H9 (cell line): Measurements from ENCODE around the gene TMEM115. TPM values are rescaled to one million over a fixed set of nuclear protein-coding genes. Genes with fewer than 3 reads are reported as not detected.
A peak's percentile ranks its signal among the peaks of the same experiment; 100 is the strongest.

Experiments used
- DNase-seq: peaks from one replicate; pipeline ENCODE4 v3.0.0-alpha.2; 2017
- H2AFZ ChIP-seq: one replicate; pipeline ENCODE4 v1.6.1; 2013; ENCODE audit warnings: mild to moderate bottlenecking, low read length, control low read depth, moderate library complexity
- H2AK5ac ChIP-seq: 2 replicates; pipeline ENCODE4 v1.6.1; 2013; ENCODE audit warnings: low read length, control low read depth, mixed read lengths; ENCODE audit not compliant: insufficient read length
- H2BK120ac ChIP-seq: one replicate; pipeline ENCODE4 v1.6.1; 2013; ENCODE audit warnings: low read depth, mild to moderate bottlenecking, low read length, control low read depth, inconsistent platforms; ENCODE audit not compliant: poor library complexity, severe bottlenecking
- H2BK12ac ChIP-seq: 2 replicates; pipeline ENCODE4 v1.6.1; 2013; ENCODE audit warnings: low read length, control low read depth, mixed read lengths, low read depth; ENCODE audit not compliant: insufficient read length
- H2BK15ac ChIP-seq: 2 replicates; pipeline ENCODE4 v1.6.1; 2013; ENCODE audit warnings: low read depth, low read length, control low read depth
- H2BK20ac ChIP-seq: one replicate; pipeline ENCODE4 v1.6.1; 2013; ENCODE audit warnings: low read depth, mild to moderate bottlenecking, low read length, control low read depth, inconsistent platforms; ENCODE audit not compliant: poor library complexity, severe bottlenecking
- H2BK5ac ChIP-seq: 2 replicates; pipeline ENCODE4 v1.6.1; 2013; ENCODE audit warnings: low read length, control low read depth, mixed read lengths; ENCODE audit not compliant: insufficient read length
- H3K14ac ChIP-seq: 2 replicates; pipeline ENCODE4 v1.6.1; 2013; ENCODE audit warnings: low read length, control low read depth; ENCODE audit not compliant: insufficient read depth
- H3K18ac ChIP-seq: 2 replicates; pipeline ENCODE4 v1.6.1; 2013; ENCODE audit warnings: low read depth, mild to moderate bottlenecking, mixed read lengths, low read length, control low read depth; ENCODE audit not compliant: insufficient read length
- H3K23ac ChIP-seq: 2 replicates; pipeline ENCODE4 v1.6.1; 2013; ENCODE audit warnings: low read length, control low read depth, mixed read lengths, low read depth; ENCODE audit not compliant: insufficient read length
- H3K23me2 ChIP-seq: 2 replicates; pipeline ENCODE4 v1.6.1; 2013; ENCODE audit warnings: low read depth, mild to moderate bottlenecking, mixed read lengths, low read length, control low read depth; ENCODE audit not compliant: insufficient read length, poor library complexity, severe bottlenecking
- H3K27ac ChIP-seq: 2 replicates; pipeline ENCODE4 v1.5.1; 2013; ENCODE audit warnings: low read length, control low read depth, mixed read lengths, low read depth; ENCODE audit not compliant: insufficient read length
- H3K27me3 ChIP-seq: 2 replicates; pipeline ENCODE4 v1.6.1; 2013; ENCODE audit warnings: low read length, control low read depth, inconsistent platforms; ENCODE audit not compliant: insufficient read depth
- H3K4ac ChIP-seq: 2 replicates; pipeline ENCODE4 v1.6.1; 2013; ENCODE audit warnings: low read depth, mild to moderate bottlenecking, control low read depth, inconsistent platforms, low read length, moderate library complexity
- H3K4me1 ChIP-seq: 2 replicates; pipeline ENCODE4 v1.6.1; 2013; ENCODE audit warnings: low read length, control low read depth, inconsistent platforms; ENCODE audit not compliant: insufficient read depth
- H3K4me2 ChIP-seq: 2 replicates; pipeline ENCODE4 v1.6.1; 2013; ENCODE audit warnings: low read length, control low read depth, mixed read lengths; ENCODE audit not compliant: insufficient read length, insufficient read depth
- H3K56ac ChIP-seq: 2 replicates; pipeline ENCODE4 v1.6.1; 2013; ENCODE audit warnings: low read depth, mild to moderate bottlenecking, mixed read lengths, low read length, control low read depth; ENCODE audit not compliant: insufficient read length
- H3K79me1 ChIP-seq: 2 replicates; pipeline ENCODE4 v1.6.1; 2013; ENCODE audit warnings: low read depth, mild to moderate bottlenecking, moderate library complexity, low read length, control low read depth, inconsistent platforms; ENCODE audit not compliant: insufficient read depth, poor library complexity, severe bottlenecking
- H3K79me2 ChIP-seq: 2 replicates; pipeline ENCODE4 v1.6.1; 2013; ENCODE audit warnings: low read length, control low read depth, inconsistent platforms; ENCODE audit not compliant: insufficient read depth
- H3K9ac ChIP-seq: 2 replicates; pipeline ENCODE4 v1.6.1; 2013; ENCODE audit warnings: low read length, control low read depth, mixed read lengths; ENCODE audit not compliant: insufficient read length; ENCODE audit errors: extremely low read depth
- H3K9me3 ChIP-seq: one replicate; pipeline ENCODE4 v1.6.1; 2013; ENCODE audit warnings: low read depth, low read length, inconsistent platforms; ENCODE audit not compliant: control insufficient read depth
- H3T11ph ChIP-seq: one replicate; pipeline ENCODE4 v1.6.1; 2013; ENCODE audit warnings: mild to moderate bottlenecking, low read length, control low read depth, inconsistent platforms
- H4K20me1 ChIP-seq: one replicate; pipeline ENCODE4 v1.6.1; 2013; ENCODE audit not compliant: control insufficient read depth, insufficient read length, insufficient read depth
- H4K5ac ChIP-seq: 2 replicates; pipeline ENCODE4 v1.6.1; 2013; ENCODE audit warnings: low read depth, mild to moderate bottlenecking, mixed read lengths, low read length, control low read depth; ENCODE audit not compliant: insufficient read length
- H4K8ac ChIP-seq: replicated peaks from 2 replicates; pipeline ENCODE4 v1.6.1; 2013; ENCODE audit warnings: low read length, control low read depth, mixed read lengths, low read depth; ENCODE audit not compliant: insufficient read length
- H4K91ac ChIP-seq: 2 replicates; pipeline ENCODE4 v1.6.1; 2013; ENCODE audit warnings: low read depth, mild to moderate bottlenecking, moderate library complexity, mixed read lengths, low read length, control low read depth; ENCODE audit not compliant: insufficient read length
- H3K27ac Mint-ChIP-seq, 3 experiments: 2 replicates in 2 of 3; 3 replicates in 1 of 3; pipeline ENCODE4 v1.8.0; 2020 to 2021; ENCODE audit warnings: mixed read lengths in 3 of 3, mild to moderate bottlenecking in 1 of 3, moderate library complexity in 1 of 3
- H3K27me3 Mint-ChIP-seq: 2 replicates; pipeline ENCODE4 v1.8.0; 2021; ENCODE audit warnings: low read depth, mild to moderate bottlenecking, moderate library complexity, mixed read lengths
- H3K36me3 Mint-ChIP-seq, 3 experiments: 2 replicates in 2 of 3; 3 replicates in 1 of 3; pipeline ENCODE4 v1.8.0; 2020 to 2021; ENCODE audit warnings: low read depth in 3 of 3, mixed read lengths in 3 of 3; ENCODE audit not compliant: insufficient read depth in 1 of 3
- H3K4me1 Mint-ChIP-seq, 2 experiments: 2 replicates each; pipeline ENCODE4 v1.8.0; 2020; ENCODE audit warnings: mixed read lengths in 2 of 2
- H3K4me3 Mint-ChIP-seq, 2 experiments: 2 replicates in 1 of 2; 3 replicates in 1 of 2; pipeline ENCODE4 v1.8.0; 2020 to 2021; ENCODE audit warnings: mild to moderate bottlenecking in 2 of 2, mixed read lengths in 2 of 2, moderate library complexity in 1 of 2
- H3K9me3 Mint-ChIP-seq, 2 experiments: 2 replicates in 1 of 2; 3 replicates in 1 of 2; pipeline ENCODE4 v1.8.0; 2020; ENCODE audit warnings: mild to moderate bottlenecking in 2 of 2, mixed read lengths in 2 of 2, moderate library complexity in 1 of 2
- CTCF ChIP-seq: fragments of 200-600 bp; sonication (generic); conservative IDR thresholded peaks from 3 replicates; pipeline ENCODE4 v1.8.0; 2021; ENCODE audit warnings: antibody characterized with exemption, mild to moderate bottlenecking
- WGBS: extraction: QIAGEN DNeasy Blood & Tissue Kit; methylation state at CpG from one replicate; pipeline ENCODE4 v1.1.7; 2013; ENCODE audit warnings: missing lambda C conversion rate, low lambda C conversion rate, mixed read lengths; ENCODE audit not compliant: insufficient read length; ENCODE audit errors: extremely low coverage; 5-methylcytosine and 5-hydroxymethylcytosine counted together
- total RNA-seq: library from RNA; stranded (reverse); gene quantifications from 2 replicates; pipeline ENCODE4 v1.2.1, GENCODE V29; 2021

The TMEM115 gene
- total RNA-seq, 1 experiment from 2014 or later = 32.3 TPM

- H3K79me1 ChIP-seq = no peaks in the 10 kb centered on the region
Measured at GRCh38 chr3:50320853-50321335, 38.4 kb downstream of the TMEM115 start.

More at GRCh38 chr3:50320853-50321335, 38.4 kb downstream of the TMEM115 start:
- no peaks in the 10 kb centered on the region for H3K27me3 Mint-ChIP-seq
- no peak; the same call in 2 of the 3 replicates for TF ChIP-seq CTCF
- Histone ChIP-seq H4K20me1 (no peaks in the 10 kb centered on the region), H2BK12ac (no peak overlapping the region), H3K79me2 (peaks cover 5% of the 10 kb centered on the region; the same call in 1 of the 2 replicates), H4K5ac (no peak overlapping the region), H3K9me3 (no peaks in the 10 kb centered on the region), H3K27me3 (no peaks in the 10 kb centered on the region), H3K23me2 (peaks cover 15% of the 10 kb centered on the region), H4K8ac (no peak overlapping the region), H3K56ac (no peak overlapping the region), H3K4me1 (peaks cover 6% of the 10 kb centered on the region; the same call in 1 of the 2 replicates), H2BK20ac (no peak overlapping the region), H3K14ac (peak overlapping the region; percentile 87; the same call in 1 of the 2 replicates), H3K23ac (no peak overlapping the region), H3K18ac (no peak overlapping the region), H3T11ph (no peak overlapping the region), H3K4ac (no peak overlapping the region), H2BK15ac (no peak overlapping the region), H3K4me2 (peak overlapping the region; percentile 83), H3K27ac (no peak overlapping the region), H2BK120ac (no peak overlapping the region), H4K91ac (no peak overlapping the region), H2AFZ (no peak overlapping the region), H2BK5ac (no peak overlapping the region), H2AK5ac (no peak overlapping the region), H3K9ac (peak overlapping the region; percentile 72)
- WGBS = no CpG with 5 or more reads among the region's 45 CpGs
- H3K4me3 Mint-ChIP-seq = peak overlapping the region; percentile 85 to 97
- peak overlapping the region; percentile 76 to 93 (median 92); a peak in 6 of 7 replicates for H3K27ac Mint-ChIP-seq
- DNase-seq = peak; percentile 80
- no peaks in the 10 kb centered on the region for H3K9me3 Mint-ChIP-seq
- H3K36me3 Mint-ChIP-seq = peaks cover 37 to 58% (median 47%) of the 10 kb centered on the region in 3 experiments
- H3K4me1 Mint-ChIP-seq = peaks cover 27 to 42% of the 10 kb centered on the region in 2 experiments
